Measurements from ENCODE around the gene C1QTNF12. TPM values are rescaled to one million over a fixed set of nuclear protein-coding genes. Genes with fewer than 3 reads are reported as not detected.

Gene C1QTNF12
- total RNA-seq, 1 experiment from 2014 or later, result 4.4 TPM

- Histone ChIP-seq H3K4ac (ENCODE audit: low read depth, low read length) (no peak overlapping the region), H3K4me2 (ENCODE audit: insufficient read depth, insufficient read length, low read length) (no peak overlapping the region), H3K79me2 (ENCODE audit: insufficient read depth, low read length) (no peaks in the 10 kb centered on the region), H2BK15ac (ENCODE audit: low read depth, low read length) (no peak overlapping the region), H3K14ac (ENCODE audit: insufficient read depth, low read length) (no peak overlapping the region), H2BK12ac (ENCODE audit: insufficient read length, low read depth, low read length) (no peak overlapping the region), H2BK20ac (ENCODE audit: low read depth, low read length, poor library complexity, severe bottlenecking) (no peak overlapping the region), H3K4me1 (ENCODE audit: insufficient read depth, low read length) (no peaks in the 10 kb centered on the region), H2BK5ac (ENCODE audit: insufficient read length, low read length) (no peak overlapping the region), H4K8ac (replicated peaks; ENCODE audit: insufficient read length, low read depth, low read length) (no peak overlapping the region), H4K5ac (ENCODE audit: insufficient read length, low read depth, low read length) (no peak overlapping the region), H3K23me2 (ENCODE audit: insufficient read length, low read depth, low read length, poor library complexity, severe bottlenecking) (no peaks in the 10 kb centered on the region), H3K27ac (ENCODE audit: insufficient read length, low read depth, low read length) (no peak overlapping the region), H2BK120ac (ENCODE audit: low read depth, low read length, poor library complexity, severe bottlenecking) (no peak overlapping the region), H3K27me3 (ENCODE audit: insufficient read depth, low read length) (no peaks in the 10 kb centered on the region), H3K18ac (ENCODE audit: insufficient read length, low read depth, low read length) (no peak overlapping the region), H3K56ac (ENCODE audit: insufficient read length, low read depth, low read length) (no peak overlapping the region), H3K9ac (ENCODE audit: extremely low read depth, insufficient read length, low read length) (no peak overlapping the region), H3K9me3 (ENCODE audit: control insufficient read depth, low read depth, low read length) (no peaks in the 10 kb centered on the region), H3K23ac (ENCODE audit: insufficient read length, low read depth, low read length) (no peak overlapping the region), H3K79me1 (ENCODE audit: insufficient read depth, low read depth, low read length, poor library complexity, severe bottlenecking) (no peaks in the 10 kb centered on the region), H2AK5ac (ENCODE audit: insufficient read length, low read length) (no peak overlapping the region), H3T11ph (ENCODE audit: low read length) (no peak overlapping the region), H2AFZ (ENCODE audit: low read length) (no peak overlapping the region), H4K20me1 (ENCODE audit: control insufficient read depth, insufficient read depth, insufficient read length) (no peaks in the 10 kb centered on the region), H4K91ac (ENCODE audit: insufficient read length, low read depth, low read length) (no peak overlapping the region)
- peaks cover 0 to 2% of the 10 kb centered on the region in 2 experiments; a peak in 1 of 4 replicates for H3K4me1 Mint-ChIP-seq
- H3K27ac Mint-ChIP-seq, result no peak overlapping the region
- DNase-seq, result no peak
- no peaks in the 10 kb centered on the region for H3K9me3 Mint-ChIP-seq
- no CpG with 5 or more reads among the region's 25 CpGs for WGBS (ENCODE audit: extremely low coverage, insufficient read length, low lambda C conversion rate)
- TF ChIP-seq CTCF (conservative IDR thresholded peaks at IDR 0.05), result no peak
- peaks cover 0 to 8% (median 5%) of the 10 kb centered on the region in 3 experiments; a peak in 5 of 7 replicates for H3K36me3 Mint-ChIP-seq (ENCODE audit: insufficient read depth in 1 of 3, low read depth in 3 of 3)
- H3K4me3 Mint-ChIP-seq, result no peak overlapping the region
- peaks cover 16% of the 10 kb centered on the region for H3K27me3 Mint-ChIP-seq (ENCODE audit: low read depth)
Observed at GRCh38 chr1:1247341-1247913, 905 bp upstream of the C1QTNF12 start.
